A549 treated with AZD9567 at 1 μM for 4 hours (cell line): ENCODE measurements around the gene PGAP2. TPM values are rescaled to one million over a fixed set of nuclear protein-coding genes. Genes with fewer than 3 reads are reported as not detected.

Experiments
- total RNA-seq: library from RNA; stranded (reverse); fragments of 200-300 nt; extraction: Qiagen RNA extraction; gene quantifications from 5 replicates; pipeline ENCODE4 v1.2.3, GENCODE V29; 2022; ENCODE audit not compliant: insufficient read depth

Gene PGAP2
- 16.4 to 23.4 TPM (median 19.5 TPM) in 5 replicates for total RNA-seq

GRCh38 chr11:3807909-3808860 lies at the start of gene PGAP2:
PGAP2 (plus strand) TSS chr11:3808560; CDS start chr11:3811260, 2,700 bp downstream.

GRCh38 chr11:3797329-3798090 lies 10.8 kb upstream of the PGAP2 start, which contains the start of gene NUP98:
NUP98 (minus strand) TSS chr11:3797554; CDS start chr11:3782117, 15,437 bp downstream.

DNA sequence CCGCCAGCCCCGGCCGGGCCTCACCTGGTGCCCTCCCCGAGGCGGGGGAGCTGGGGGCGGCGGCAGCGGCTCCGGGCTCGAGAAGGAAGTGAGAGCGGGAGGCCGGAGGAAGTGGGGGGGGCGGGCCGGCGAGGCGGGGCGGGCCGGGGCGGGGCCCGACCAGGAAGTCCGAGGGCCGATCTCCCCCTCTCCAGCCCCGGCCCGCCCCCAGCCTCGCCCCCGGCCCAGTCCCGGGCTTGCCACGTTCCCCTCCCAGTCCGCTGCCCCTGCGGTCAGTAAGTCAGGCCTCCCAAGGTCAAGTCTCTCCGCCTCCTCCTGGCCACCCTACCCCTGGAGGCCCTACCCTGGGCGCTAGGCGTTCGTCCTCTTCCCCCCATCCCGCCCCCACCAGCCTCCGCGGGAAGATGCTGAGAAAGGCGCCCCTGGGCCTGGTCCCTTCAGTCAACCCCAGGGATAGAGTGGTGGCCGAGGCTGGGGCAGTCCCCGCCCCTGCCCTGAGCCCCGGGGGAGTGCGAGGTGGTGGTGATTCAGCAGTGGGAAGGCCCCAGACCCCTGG lies 32.6 kb downstream of the PGAP2 start, which contains the start of gene RHOG:
TSS of gene RHOG (minus strand) at position 90 of the 556 bp plus-strand sequence. CDS start 12,821 bp downstream, outside the sequence.

DNA sequence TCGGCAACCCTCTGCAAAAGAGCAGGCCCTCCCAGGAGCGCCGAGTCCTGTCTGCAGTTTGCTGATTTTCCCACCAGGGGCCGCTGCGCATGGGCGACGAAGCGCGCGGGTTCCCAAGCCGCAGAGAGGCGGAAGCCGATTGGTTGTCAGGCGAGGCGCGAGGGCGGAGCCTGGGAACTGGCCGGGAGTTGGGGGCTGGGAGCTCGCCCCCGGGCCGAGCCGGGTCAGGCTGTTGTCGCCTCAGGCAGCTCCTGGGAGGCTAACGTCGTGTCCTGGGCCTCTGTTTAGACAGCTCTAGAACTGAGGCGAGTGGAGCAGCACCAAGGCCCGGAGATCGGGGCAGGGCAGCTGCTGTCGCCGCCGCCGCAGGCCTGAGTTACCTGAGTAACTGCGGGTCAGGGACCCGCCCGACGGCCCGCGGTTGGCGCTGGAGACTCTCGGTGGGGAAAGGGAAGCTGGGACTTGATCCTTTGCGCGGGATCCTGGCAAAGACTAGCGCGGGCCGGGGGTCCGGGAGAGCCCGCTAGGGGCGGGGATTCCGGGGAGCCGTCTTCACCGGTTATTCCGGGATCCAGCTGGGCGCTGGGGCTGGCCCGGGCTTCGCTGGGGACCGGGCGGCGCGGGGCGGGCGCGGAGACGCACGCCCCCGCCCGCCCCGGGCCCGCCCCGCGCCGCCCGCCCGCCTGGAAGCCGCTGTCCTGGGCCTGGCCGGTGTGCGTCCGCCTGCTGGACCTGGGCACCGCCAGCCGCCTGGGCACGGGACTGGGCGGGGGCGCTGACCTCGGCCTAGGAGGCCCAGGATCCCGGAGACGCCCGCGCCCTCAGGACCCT lies 46.8 kb downstream of the PGAP2 start, which contains the start of gene STIM1:
TSS of gene STIM1 (plus strand) at position 688 of the 831 bp plus-strand sequence. CDS start 607 bp downstream, outside the sequence.

Other genes with a start within 250 kb of the PGAP2 start
- 0.23 to 0.31 TPM (median 0.28 TPM) in 4 of 5 replicates, not detected in the other for gene ART5, start 166.6 kb upstream of the PGAP2 start, total RNA-seq
- not detected in 5 replicates for gene ART1, start 163.4 kb upstream of the PGAP2 start, total RNA-seq
- gene CHRNA10, start 137.2 kb upstream of the PGAP2 start, total RNA-seq, result 1.2 to 2.1 TPM (median 1.4 TPM) in 4 of 5 replicates, not detected in the other
- 60.8 to 67.1 TPM (median 63.3 TPM) in 5 replicates for gene NUP98, start 11.0 kb upstream of the PGAP2 start, total RNA-seq
- 107 to 119 TPM (median 117 TPM) in 5 replicates for gene RHOG, start 32.4 kb downstream of the PGAP2 start, total RNA-seq
- gene STIM1, start 47.1 kb downstream of the PGAP2 start, total RNA-seq, result 24.8 to 31.6 TPM (median 26.1 TPM) in 5 replicates